Suppressor macrophage treated with lipopolysaccharide for 4 hours (primary cell): ENCODE results near the gene PDX1.
A peak's percentile ranks its signal among the peaks of the same experiment; 100 is the strongest.
"Not testable (repeated sequence)": the region's sequence is repeated elsewhere in the genome, so short reads cannot be mapped to it uniquely, and the experiment has no call there.

ENCODE experiments used
- DNase-seq: peaks from one replicate; pipeline ENCODE4 v3.0.0-alpha.2; 2020

PDX1 gene

DNA sequence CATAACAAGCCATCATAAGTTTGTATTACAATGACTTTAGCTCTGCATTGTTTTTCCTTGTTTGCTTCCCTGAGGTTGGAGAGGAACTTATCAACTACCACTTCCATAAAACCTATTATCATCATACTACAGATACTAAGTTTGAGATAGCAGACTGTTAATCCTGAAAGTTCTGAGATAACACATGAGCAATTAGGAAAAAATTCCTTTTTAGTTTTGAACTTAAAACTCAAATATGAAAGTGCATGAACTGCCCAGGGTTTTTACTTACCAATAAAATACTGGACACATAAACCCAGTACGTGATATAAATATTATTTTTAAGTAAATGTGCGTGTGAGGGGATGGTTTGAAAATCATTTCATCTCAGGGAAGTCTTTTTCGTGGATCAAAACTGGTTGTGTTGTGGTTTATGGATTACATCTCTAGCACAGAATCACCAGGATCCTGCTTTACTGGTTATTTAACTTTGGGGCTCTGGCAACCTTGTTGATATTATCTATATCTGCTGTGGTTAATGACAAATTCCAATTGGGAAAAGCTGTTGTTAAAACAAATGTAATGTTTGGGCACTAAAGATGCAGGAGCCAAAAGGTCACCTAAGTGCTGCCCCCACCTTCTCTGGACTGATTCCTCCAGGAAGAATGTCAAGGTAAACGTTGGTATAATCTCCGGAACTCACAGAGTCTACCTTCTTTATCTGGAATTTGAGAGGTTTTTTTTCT lies 36.9 kb downstream of the PDX1 start:
- DNase-seq: no peak

- no peak for DNase-seq
Measured at GRCh38 chr13:27959976-27960361, 40.2 kb downstream of the PDX1 start.

DNA sequence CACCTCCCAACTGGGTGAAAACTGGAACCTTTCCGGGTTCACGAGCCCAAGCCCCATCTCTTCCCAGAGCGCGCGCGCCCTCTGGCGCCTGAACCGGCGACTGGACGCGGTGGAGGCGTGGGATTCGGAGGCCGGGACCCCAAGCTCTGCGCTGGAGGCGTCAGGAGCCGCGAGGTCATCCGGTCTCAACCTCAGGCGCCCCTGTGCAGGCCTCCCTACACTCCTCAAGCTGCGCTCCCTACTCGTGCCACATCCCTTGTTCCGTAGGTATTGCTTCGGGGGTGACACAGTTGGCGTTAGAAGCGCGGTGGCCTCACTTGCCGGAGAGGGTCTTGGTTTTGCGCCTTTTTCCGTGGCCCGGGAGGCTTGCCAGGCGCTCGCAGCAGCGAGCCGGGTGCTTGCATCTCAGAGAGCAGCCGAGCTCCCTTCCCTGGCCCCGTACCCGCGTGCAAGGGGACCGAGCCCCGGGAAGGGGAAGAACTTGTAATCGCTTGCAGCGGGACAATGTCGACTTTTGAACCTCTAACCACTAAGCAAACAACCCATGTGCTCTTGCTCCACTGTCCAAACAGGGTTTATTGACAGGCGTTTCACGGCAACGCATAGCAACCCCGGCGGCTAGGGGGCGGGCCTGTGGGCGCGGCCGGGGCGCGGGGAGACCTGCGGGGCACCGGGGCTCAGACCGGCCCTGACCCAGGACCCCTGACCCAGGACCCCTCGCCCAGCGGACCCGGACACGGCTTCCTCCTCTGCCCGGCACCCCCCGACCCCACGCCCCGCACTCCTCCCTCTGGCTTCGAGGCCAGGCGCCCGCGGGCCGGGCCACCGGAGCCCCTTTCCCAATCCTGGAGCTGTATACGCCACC lies 40.8 kb downstream of the PDX1 start:
- DNase-seq: peak; percentile 63

DNA sequence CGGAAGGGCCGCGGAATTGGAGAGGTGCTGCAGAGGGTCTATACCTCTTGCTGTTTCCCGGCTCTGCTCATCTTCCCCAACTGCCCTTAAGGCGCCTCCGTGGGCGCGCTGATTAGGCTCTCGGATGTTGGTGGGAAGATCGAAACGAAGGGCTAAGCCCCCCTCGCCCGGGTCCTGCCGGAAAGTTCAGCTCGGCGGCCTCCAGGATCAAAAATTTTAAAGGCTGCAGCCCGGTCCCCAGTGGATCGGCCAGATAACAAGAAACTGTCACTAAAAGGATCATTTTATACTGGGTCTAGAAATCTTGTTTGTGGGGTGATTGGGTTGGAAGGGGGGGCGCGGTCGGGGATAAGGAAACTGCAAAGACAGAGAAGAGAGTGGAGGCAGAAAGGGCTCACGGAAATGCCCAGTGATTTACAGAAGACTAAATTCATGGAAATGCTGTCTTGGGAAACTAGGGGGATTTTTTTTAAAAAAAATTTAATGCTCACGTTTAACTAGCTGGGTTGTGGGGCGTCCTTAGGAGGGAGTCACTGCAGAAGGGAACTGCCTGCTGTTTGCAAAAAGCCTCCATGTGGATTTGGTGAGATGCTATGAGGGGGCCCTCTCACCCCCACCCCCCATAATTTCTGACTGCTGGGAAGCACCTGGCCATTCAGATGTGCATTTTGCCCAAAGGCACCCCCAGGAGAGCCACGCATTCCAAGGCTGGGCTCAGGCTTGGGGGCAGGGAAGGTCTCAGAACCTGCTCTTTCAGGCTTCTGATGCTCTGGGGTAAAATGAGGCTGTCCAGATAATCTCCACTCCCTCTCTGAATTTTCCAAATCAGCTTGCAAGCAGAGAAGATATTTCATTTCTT lies 41.7 kb downstream of the PDX1 start:
- no peak for DNase-seq

DNA sequence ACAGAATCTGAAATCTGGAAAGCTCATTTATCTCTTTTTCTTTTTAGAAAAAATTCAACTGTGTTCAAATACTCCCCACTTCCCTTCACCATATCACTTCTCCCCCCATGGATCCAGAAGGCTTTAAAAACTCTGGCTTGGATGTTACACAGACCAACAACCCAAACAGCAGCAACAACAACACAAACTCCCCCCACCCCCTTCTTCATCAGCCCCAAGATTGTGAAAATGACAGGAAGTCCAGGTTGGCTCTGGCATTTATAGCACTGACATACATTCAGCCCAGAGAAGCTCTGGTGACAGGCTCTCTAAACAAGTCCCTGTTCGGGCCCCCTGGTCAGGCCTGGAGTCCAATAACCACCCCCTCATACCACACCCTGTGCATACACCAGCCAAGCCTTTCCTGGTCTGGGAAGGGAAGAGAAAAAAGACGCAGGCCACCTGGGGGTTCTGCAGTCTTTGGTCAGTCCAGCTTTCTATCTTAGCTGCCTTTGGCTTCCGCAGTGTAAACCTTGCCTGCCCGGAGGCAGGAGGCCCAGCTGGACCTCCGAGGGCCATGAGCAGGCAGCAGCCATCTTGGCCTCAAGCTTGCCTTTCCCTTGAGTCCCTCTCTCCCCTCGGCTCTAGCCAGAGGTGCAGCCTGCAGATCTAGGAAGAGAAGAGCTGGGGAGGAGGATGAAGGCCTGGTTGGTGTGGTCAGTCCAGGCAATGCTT lies 42.5 kb downstream of the PDX1 start:
- no peak for DNase-seq

DNA sequence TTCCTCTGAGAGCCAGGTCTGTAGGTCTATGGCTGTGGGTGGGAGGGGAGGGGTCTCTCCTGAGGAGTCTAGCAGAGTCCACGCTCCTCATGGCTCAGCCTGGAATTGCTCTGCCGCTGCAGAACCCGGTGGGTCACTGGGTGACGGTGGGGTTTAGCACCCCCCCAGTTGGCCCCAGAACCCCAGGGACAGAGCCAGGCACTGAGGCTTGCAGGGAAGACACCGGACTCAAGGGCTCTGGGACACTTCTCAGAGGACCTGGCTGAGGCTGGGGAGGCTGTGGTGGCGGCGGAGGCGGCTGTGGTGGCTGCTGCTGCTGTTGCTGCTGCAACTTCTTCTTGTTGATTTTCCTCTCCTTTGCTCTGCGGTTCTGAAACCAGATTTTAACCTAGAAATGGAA lies 43.2 kb downstream of the PDX1 start:
- no peak for DNase-seq

- DNase-seq: no peak
Measured at GRCh38 chr13:27963491-27963890, 43.7 kb downstream of the PDX1 start.

GRCh38 chr13:27964206-27964605 lies 44.4 kb downstream of the PDX1 start:
- DNase-seq: not testable (repeated sequence)

GRCh38 chr13:27964741-27965323 lies 45.0 kb downstream of the PDX1 start:
- no peak for DNase-seq

- DNase-seq: no peak
Measured at GRCh38 chr13:27965343-27965739, 45.5 kb downstream of the PDX1 start.

DNA sequence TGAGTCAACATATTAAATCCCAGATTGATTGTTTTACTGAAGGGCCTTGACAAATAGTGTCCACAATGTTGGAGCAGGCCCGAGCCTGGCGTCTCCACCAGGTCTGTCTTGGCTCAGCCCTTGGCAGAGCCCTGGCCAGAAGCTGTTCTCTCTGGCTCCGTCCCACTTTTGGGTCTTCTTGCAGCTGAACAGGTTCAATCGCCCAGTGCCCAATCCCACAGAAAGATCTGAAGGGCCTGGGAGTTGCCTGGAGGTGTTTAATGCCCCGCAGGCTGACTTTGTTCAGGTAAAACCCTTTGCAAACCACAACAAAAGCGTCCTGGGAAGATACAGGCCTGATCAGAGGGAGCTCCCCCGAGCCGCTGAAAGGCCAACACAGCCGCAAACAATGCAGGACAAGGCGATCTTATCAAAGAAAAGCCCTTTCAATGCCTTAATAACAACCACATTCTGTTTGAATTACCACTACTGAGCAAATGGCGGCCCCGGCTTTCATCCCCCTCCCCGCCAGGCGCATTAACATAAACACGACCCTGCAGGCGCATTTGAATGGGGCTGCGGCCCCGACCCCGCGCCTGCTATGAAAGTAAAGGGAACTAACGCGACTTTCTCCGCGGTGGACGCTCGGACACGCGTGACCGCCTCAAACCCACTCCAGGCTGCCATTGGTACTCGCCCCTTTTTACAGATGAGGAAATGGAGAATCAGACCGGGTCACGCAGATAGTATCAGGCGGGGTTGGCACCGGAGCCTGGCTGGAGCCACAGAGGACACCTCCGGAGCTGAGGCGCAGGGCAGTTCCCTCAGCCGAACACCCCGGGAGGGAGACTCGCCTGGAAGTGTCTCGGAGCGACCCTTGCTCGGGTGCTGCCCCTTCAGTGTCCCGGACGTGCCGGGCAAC lies 46.2 kb downstream of the PDX1 start:
- DNase-seq: no peak

DNA sequence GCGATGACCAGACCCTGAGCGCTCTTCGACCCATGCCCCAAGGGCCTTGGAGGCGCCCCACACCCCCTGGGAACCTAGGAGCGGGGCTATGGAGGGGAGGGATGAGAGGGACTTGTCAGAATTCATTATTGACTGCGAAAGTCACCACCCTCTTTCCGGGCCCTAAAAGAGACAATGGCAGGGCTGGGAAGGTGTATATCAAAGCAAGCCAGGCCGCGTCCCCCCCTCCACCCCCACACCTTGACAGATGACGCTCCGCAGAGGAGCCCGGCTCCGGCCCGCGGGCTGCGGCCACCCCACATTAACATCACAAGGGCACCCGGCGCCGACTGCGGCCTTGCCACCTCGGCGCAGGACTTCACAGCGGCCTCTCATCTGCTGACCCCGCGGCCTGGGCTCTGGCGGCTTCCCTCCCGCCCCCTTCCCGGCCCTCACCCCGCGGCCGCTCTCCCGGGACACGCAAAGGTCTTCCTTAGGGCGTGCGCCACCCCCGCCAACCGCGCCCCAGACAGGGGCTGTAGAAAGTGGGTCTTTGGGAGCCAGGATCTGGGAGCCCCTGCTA lies 46.9 kb downstream of the PDX1 start:
- DNase-seq: no peak

- no peak for DNase-seq
Measured at GRCh38 chr13:27967203-27967735, 47.5 kb downstream of the PDX1 start.

DNA sequence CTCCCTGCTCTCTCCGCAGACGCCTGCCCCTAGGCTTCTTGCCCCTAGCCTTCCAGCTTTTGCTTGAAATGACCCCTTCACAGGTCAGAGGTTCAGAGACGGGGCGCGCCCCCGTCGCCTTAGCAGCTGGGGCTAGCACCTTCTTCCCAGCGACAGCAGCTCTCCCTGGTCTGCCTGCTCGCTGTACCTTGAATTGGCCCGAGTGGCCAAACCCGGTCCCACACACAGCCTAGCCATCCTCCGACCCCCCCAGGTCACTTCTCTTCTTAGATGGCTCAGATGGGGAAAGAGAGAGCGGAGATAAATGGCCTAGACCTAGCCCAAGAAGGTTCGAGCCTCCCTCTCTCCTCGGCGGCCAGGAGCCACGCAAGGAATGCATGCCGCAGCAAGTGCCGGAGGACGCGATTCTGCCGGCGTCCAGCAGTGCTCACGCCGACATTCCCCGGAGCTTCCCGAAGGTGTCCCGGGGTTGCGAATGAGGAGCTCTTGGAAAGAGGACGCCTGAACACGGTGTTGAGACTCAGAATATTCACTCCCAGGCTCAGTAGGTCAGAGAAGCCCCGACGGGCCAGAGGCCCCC lies 48.0 kb downstream of the PDX1 start:
- DNase-seq: no peak

- DNase-seq: no peak
Measured at GRCh38 chr13:27968316-27969081, 48.7 kb downstream of the PDX1 start.

- DNase-seq: no peak
Measured at GRCh38 chr13:27969082-27969865, 49.5 kb downstream of the PDX1 start, which contains the start of gene CDX2. Gene CDX2 (minus strand): TSS chr13:27969315. CDS start chr13:27969006, 309 bp downstream.

- no peak for DNase-seq
Measured at GRCh38 chr13:27969866-27970229, 50.0 kb downstream of the PDX1 start.
